ENCODE data around the gene IMMT.
A peak's percentile ranks its signal among the peaks of the same experiment; 100 is the strongest.
"Not testable (repeated sequence)": the region's sequence is repeated elsewhere in the genome, so short reads cannot be mapped to it uniquely, and the experiment has no call there.

IMMT gene

DNA sequence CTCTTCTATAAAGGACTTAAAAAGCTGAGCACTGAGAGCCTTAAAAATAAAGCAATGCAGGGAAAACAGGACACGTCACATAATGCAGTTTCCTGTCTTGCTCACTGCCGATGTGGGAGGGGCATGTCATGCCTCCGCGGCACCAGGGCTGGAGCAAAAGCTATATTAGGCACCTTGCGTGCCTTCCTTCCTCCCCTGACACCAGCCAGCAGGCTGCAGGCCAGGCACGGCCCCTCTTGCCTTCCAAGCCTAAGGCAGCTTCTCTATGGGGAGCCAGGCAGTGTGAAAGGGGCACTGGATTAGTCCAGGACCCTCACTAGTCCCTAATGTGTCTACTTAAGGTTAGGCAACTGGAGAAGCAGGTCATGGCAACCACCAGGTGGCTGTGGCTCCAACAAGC is 30.3 kb upstream of the IMMT start:
- DNase-seq: peak; percentile 51

DNA sequence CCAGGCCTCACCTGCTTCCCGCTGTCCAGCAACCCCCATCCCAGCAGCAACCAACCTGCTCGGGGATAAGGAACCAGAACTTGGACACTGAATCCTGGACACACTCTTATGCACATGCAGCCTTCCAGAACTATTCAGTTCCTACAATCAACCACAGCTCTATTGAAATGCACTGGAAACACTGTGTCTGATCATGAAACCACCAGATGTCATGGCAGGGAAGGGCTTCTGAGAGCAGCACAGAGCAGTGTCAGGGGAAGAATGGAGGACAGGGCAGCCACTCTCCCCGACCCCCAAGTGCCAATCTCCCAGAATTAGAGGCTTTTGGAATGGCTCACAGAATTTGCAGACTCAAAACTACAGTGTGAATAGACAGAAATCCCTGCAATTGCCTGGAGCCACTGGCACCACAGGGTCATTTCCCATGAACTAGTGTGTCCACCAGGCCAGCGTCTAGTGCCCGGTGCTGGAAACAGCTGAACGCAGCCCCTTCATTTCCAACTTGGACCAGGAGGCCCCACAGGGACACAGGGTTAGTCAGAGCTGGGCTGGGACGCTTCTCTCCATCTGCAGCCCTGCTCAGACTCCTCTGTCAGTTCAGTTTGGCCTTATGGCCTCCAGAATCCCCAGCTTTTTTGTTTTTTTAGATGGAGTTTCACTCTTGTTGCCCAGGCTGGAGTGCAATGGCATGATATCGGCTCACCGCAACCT is 29.5 kb upstream of the IMMT start:
- DNase-seq: peak; percentile 18

DNA sequence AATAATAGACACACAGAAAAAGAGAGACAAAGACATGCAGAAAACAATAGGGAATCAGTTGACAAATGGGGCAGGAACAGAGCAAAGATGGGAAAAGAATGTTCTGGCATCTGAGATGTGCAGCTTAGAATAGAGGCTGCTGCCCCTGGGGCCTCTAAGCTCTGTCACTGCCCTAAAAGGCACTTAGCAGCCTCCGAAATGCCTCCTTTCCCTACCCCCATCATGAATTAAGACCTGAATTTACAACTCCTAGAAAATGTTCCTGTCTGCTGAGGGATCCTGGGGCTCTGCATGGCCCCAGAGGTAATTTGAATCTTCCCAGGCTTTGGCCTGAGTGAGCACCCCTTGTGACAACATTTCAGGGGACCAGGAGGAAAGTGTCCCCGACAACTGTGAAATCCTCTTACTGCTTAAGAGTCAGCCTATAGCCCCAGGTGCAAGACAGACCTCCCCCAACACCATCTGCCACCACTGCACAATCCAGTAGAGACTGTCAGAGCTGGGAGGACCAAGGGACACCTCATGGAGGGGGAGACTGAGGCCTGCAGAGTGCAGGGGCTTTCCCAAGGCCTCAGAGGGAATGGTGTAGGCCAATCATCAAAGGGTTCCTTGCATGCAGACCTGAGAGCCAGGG is 28.8 kb upstream of the IMMT start:
- no peak for DNase-seq

DNA sequence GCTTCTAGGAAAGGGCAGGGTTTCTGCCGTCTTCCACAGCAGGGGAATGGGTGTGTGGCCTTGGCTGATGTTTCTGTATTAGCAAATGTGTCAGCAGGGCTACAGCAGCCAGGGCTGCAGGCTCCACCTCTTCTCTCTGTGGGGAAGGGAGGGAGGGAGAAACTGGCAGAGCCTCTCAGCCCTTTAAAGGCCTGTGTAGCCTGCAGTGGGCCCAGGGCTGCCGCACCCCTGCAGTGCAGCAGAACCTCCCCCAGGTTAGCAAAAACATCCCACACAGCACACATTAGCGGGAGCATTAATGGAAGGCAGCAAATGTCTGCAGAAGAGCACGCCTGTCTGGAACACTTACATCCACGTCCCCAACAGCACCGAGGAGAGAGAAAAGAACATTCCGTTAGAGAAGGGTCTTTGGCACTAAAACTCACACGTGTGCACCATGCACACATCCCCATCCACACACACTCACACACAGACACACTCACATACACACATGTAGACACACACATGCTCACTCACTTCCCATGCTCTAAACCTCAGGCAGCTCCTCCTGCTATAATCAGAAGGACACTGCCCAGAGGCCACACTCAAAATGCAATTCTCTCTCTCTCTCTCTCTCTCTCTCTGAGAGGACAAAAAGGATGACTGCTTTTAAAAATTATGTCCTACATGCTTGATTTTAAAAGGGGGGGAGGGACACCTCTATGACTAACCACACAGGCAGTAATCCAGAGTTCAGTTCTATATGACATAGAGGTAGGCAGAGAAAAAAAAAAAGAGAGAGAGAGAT is 28.1 kb upstream of the IMMT start:
- peak; percentile 67 for DNase-seq

DNA sequence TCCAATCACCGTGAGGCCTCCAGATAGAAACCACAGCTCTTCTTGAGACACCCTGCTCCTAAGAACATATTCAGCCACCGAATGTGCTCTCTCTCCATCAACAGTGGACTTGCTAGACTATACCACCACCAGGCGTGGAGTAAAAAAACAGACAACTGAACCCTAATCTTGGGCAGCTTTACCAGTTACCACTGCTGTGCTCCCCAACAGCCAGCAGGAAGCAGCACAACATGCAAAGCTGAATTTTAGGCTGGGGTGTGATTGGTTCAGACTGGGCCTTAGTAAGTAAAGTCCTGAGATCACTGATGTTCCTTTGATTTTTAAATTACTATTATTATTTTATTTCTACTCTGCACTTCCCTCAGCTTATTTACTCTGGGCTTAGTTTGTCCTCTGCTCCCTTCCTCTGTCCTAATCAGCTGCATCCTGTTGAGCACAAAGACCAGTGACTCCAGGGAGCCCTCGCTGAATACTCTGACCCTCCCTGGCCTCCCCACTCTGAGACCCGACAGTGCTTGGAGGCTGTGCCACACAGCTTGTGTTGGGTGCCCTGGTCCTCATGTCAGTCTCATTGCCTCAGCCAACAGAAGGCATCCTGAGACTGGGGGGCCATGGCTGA is 25.9 kb upstream of the IMMT start:
- DNase-seq: peak; percentile 78

DNA sequence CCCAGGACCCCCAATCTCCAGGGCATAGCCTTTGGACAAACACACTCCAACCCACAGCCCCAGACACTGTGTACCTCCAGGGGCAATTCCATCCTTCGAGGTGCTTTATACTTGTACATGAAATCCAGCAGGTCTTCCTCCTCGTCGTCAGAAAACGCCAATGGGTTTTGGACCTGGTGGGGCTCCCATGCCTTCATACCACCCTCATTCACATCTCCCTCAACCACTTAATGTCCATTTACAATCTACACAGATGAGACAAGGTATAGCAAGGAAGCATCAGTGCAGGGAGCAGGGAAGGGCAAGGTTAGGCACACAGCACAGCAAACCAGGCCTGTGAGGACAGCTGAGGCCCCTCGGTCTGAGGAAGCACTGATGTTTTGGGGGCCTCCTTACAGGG is 24.6 kb upstream of the IMMT start:
- DNase-seq: no peak

DNA sequence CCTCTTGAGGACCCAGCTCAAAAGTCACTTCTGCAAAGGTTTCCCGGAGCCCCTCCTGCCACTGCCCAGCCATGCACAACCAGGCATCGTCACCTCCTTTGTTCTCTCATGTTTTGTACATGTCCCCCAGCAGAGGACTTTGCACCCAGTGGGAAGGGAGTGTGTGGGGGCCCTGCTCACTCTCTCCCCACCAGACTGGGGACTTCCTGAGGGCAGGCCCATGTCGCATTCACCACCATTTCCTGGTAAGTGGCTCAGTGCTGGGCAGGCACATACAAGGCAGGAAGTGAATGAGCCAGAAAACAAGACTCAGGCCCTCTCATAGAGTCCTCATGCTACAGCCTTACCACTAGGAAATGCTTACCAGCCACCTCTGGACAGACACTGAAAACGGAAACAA is 22.9 kb upstream of the IMMT start:
- DNase-seq: no peak

DNA sequence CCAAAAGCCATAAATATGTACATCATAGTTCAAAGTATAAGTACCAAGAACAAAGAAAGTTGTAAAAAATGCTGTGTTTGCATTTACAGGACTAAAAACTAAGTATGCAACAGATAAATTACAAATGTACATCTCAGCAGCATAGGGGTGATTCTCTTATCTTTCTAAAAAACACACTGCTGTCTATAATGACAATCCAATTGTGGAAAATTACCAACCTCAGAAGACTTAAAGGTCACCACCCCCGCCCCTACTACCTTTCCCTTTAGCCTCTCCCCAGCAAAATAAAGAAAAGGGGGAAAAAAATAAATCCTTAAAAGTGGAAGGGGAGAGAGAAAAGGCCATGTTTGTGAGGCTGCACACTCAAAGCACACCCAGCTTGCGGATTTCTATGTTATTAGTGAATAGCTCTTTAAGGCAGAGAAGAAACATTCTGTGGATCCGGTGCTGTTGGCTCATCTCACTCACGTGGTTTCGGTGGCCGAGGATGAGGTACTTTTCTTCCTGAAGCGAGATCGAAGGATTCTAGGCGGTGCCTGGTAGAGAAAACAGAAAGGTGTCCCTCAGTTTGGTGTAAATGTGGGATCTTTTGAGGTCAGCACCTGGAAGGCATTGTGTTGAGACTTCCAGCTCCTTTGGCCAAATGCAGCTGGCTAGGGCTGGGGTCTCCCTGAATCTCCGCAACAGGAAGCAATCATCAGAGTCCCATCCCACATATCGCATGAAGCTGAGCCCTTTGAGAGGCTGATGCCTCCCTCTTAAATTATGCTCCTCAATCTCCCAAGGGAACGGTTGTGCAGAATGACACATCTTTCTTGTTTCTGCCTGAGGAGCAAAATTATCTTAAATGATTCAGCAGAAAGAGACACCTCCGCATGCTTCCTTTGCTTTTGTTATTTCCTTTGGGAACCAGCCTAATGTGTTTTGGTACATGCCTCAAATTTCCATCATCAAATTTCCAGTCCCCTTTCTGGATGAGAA is 21.6 kb upstream of the IMMT start:
- DNase-seq: no peak

DNA sequence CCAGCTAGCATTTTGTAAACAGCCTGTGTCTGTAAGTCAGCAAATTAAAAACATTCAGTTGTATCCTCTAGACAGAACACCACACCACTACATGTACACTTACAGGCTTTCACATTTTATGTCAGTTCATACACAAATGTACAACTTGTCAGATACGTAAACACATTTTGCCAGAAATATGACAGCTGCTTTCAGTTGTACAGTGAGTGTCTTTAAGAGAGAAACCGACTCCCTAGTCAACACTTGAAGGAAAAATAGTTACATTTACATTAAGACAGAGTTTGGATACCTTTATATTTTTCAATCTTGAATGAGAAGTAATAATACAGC is 19.2 kb upstream of the IMMT start:
- no peak for DNase-seq

DNA sequence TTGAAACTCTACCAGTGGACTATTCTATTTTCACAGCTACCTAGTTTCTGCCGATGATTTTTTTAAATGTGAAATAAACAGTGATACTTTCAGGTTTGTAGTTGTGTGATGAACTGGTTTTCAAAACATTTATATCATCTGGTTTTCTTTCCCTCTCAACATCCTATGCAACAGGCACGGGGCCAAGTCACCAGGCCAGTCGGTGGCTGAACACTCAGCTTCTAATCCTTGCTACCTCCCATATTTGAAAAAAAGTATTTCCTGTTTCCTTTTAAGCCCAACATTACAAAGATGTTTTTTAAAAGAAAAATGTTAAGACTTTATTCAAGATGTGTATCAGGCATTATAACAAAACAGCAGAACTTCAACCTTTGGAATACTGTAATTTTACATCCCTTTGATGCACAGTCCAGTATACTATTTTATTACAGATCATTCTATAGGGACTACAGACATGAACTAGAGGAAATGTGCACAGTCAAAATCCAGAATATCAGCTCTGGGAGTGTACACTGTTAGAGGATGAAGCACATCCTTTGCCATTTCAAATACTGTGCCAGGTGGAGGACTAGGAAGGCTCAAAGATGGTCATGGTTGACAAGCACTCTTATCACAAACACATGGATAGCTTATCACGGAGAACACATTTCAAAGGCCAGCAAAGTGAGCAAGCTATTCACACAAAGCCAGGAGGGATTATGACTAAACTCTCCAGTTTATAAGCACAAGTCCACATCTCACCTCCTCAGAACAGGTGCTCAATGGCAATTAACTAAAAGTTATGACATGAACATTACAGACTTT is 18.6 kb upstream of the IMMT start:
- no peak for DNase-seq

DNA sequence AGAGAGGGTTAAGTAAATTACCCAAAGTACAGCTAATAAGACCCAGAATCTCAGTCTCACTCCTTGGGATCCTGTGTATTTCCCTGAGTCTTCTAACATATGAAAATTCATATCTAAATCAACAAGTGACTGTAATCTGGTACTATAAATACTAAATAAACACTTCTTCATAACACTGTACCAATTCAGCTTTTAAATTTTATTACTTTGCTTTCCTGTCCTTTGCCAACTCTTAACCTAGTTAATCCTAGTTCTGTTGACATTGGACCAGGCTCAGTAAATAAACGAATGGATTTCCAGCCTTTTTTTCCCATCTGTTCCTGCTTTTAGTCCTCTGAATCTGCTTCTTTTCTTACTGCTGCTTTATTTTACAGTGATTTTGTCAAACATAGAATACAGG is 17.8 kb upstream of the IMMT start:
- DNase-seq: no peak

DNA sequence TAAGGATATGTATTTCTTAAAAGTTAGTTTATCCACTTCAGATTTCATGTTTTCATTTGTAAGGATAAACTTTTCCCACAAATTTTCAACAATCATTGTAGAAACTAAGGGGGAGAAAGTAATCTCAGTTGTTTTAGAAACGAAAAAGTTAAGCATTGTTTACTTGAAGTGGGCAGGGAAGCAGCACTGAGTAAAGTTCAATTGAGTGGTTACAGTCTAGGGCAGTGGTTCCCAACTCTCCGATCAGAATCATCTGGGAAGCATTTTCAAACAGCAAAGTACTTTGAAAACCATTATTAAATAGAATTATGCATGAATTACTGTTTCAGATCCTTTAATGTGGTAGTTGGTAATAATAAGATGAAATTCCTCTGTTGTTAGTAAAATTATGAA is 16.5 kb upstream of the IMMT start:
- no peak for DNase-seq

DNA sequence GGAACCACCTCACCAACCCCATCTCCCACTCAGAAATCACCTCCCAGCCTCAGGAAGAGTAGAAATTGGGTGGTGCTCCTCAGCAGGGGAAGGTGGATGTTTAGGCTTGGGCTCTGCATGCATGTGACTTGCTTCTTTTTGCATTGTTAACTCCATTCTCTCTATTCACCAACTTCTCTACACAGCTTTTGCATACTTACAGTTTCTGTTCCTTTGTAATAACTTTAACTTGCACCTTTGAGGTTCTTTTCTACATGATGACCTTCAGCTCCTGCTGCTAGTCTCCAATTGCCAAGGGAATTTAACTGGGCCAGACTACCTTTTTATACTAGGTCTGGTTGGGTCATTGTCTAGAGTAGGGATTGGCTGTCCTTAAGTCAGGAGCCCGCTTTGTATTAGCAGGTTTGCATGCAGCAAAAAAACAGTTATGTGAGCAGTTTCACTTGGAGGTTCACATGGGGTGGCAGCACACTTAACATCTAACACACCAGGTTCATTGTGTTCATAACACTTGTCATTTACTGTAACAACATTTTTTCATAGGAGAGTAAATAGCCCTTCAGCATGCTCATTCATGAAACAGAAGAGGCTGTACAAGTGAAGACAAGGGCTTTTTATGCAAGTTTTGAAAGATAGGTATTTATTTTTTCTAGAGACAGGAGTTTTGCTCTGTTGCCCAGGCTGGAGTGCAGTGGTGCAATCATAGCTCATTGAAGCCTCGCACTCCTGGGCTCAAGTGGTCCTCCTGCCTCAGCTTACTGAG is 16.0 kb upstream of the IMMT start:
- DNase-seq: no peak

DNA sequence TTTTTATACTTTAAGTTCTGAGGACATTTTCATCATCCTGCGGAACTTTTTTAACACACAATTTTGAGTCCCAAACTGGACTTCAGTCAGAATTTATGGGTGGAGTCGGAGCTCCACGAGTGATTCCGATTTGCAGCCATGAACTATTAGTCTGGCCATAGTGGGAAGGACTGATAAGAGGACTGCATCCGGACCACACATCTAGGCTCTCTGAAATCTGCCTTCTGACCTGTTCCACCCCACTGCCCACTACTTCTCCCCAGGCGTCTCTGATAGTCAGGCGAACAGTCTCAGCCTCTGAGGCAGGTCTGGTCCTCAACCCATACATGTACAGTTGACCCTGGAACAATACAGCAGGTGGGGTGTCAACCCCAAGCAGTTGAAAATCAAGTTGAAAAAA is 9.2 kb upstream of the IMMT start:
- DNase-seq: no peak

DNA sequence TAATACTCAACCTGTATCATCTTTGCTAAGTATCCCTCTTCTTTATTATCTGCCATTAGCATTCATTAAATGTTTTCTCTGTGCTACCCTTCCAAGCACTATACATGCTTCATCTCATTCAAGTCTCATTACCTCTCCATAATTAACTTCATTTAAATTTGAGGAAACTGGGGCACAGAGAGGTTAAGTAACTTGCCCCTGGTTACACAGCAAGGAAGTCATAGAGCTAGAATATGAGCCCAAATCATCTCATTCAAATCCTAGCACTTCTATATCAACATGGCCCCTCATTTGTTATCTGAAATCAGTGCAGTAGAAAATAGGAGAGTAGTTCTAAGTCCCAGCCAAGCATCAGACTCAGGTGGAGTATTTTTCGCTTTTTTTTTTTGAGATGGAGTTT is 8.4 kb upstream of the IMMT start:
- DNase-seq: no peak

DNA sequence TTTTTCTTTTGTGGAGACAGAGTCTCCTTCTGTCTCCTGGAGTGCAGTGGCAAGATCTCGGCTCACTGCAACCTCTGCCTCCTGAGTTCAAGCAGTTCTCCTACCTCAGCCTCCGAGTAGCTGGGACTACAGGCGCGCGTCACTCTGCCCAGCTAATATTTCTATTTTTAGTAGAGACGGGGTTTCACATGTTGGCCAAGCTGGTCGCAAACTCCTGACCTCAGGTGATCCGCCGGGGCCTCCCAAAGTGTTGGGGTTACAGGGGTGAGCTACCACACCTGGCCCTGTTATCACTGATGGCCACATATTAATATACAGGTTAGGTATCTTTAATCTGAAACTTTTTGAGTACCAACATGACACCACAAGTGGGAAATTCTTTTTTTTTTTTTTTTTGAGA is 7.4 kb upstream of the IMMT start:
- DNase-seq: peak; percentile 12

DNA sequence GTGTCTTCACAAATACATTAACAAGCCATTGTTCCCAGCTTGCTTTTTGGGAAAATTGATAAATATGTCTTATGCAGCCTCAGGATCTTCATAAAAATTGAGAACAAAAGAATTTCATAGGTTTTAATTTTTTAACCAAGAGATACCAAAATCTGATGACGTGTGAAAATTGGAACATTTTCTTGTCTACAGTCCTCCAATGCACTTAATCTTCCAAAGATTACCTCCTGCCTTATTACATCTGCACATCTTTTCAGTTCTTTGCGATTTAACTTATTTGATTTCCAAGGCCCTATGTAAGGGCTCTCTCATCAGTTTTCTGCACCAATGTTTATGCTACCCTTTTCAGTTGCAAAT is 7.1 kb upstream of the IMMT start:
- no peak for DNase-seq

DNA sequence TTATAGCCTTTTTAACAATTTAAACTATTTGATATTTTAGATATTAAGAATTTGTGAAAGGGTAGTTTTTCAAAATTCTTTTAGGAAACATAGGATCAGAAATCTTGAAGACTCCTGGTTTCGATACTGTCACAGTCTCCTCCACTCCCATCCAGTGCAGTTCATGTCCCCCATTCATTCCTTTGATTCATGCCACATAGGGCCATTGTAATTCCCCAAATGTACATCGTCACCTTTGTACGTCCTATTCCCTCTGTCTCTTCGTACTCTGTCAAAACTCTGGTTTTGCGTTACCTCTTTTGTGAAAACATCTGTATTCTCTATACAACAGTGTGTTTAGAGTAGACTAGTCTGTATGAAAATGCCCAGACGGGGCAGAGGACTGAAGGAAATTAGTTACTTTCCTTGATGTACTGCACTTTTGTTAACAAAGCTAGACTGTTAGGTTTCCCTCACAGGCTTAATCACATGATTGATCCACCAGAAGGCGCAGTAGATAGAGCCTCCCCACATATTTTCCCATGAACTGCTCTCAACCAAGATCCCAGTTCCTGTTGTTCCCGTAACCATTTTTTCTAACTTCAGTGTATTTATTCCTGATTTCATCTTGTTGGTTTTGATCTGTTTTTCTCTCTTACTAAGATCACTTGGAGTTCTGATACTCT is 6.5 kb upstream of the IMMT start:
- DNase-seq: no peak

DNA sequence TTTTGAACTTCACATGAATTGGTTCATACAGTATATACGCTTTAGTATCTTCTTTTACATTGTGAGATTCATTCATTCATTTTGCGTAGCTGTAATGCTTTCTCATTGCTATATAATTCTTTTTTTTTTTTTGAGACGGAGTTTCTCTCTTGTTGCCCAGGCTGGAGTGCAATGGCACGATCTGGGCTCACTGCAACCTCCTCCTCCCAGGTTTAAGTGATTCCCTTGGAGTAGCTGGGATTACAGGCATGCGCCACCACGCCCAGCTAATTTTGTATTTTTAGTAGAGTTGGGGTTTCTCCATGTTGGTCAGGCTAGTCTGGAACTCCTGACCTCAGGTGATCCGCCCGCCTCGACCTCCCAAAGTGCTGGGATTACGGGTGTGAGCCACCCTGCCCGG is 5.3 kb upstream of the IMMT start:
- DNase-seq: not testable (repeated sequence)

DNA sequence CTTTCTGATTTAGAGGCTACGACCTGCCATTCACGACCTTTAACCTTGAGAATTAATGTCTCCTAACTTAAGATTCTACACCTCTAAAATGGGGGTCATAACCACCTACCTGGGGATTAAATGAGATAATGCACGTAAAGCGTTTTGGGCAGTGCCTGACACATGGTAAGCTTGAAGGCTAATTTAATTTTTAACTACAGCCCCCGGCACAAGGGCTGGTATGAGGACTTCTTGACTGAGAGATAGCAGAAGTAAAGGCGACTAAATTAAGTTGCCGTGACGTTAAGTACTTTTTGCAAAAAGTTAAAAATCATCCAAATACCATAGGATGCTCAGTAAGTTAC is 4.5 kb upstream of the IMMT start:
- no peak for DNase-seq

All from RPMI8226 (cell line).